Erythroblast (primary cell): ENCODE measurements around the gene OR9A2.

ENCODE experiments used
- DNase-seq, 2 experiments: peaks; one replicate each; lab custom pipeline; 2025; lab: John Stamatoyannopoulos, UW
- GATA1 ChIP-seq: IDR thresholded peaks from 2 replicates; pipeline ENCODE4 v1.6.1; 2011; ENCODE audit warnings: low read depth, mild to moderate bottlenecking, control low read depth, low read length, moderate library complexity
- POLR2A ChIP-seq: IDR thresholded peaks from 2 replicates; pipeline ENCODE4 v1.6.1; 2011; ENCODE audit warnings: mild to moderate bottlenecking, low read length

The OR9A2 gene

DNA sequence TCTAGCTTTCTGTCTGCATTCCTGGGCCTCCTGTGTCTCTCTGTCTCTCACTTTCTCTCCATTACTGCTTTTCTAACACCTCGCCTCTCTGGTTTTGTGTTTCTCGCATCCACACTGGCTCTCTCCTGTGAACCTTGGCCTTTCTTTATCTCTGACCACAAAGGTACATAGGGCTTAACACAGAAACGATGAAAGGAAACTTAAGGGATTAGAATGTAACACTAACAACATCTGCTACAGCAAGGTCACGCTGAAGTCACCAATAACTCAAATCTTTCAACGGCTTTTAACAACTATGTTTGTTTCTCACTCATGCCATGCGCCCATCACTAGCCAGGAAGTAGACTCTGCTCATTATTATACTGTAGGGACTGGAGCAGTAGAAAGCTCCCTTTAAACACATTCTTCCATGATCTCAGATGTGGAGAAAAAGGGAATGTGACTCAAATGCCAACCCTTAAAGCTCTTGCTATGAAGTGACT, 15.9 kb upstream of the OR9A2 start:
- TF ChIP-seq GATA1, result no peak
- no peak for TF ChIP-seq POLR2A
- DNase-seq, result no peak

DNA sequence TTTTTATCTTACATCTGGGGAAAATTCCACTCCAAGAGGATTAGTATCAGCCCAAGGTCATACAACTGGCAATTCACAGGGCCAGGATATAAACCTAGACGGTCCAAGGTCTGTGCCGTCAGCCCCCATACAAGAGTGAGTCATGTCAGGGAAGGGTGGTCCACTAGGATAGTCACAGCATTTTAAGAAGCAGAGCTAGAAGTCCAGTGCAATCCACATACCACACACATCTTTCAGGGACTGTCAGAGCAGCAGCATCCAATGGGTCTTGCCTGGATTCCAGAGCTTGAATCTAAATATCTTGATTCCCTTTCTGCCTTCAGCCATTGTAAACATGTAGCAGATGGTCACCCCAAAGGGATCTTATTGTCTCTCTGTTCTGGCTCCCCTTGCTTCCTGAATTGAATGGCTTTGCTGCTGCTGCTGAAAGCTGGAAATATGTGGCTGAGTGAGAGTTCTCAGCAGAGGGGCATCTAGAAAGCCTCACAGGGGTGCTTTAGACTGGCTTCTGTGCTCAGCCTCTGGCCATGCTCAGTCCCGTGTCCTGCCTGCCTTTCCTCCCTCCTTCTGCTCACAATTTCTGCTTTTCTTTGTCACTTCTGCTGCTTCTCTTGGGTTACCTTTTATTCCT, 15.3 kb upstream of the OR9A2 start:
- DNase-seq, result no peak
- TF ChIP-seq POLR2A (no peak), GATA1 (no peak)

DNA sequence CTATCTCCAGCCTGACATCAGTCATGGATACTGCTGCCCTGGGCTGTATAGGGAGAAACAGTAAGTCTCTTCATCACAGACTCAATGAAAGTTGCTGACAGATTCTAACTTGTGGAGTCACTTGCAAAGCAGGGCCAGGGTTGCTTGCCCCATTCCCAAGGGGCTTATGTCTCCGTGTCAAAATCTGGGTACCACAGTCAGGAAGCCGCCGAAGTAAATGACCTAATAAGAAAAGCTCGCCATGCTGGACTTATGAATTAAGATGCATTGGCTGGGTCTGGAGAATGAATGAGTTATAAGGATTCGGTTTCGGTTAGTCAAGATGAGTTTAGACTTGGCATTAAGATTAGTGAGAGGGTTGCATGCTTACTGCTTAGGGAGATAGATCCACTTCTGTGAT, 14.4 kb upstream of the OR9A2 start:
- DNase-seq, result no peak
- TF ChIP-seq POLR2A, result no peak
- no peak for TF ChIP-seq GATA1

DNA sequence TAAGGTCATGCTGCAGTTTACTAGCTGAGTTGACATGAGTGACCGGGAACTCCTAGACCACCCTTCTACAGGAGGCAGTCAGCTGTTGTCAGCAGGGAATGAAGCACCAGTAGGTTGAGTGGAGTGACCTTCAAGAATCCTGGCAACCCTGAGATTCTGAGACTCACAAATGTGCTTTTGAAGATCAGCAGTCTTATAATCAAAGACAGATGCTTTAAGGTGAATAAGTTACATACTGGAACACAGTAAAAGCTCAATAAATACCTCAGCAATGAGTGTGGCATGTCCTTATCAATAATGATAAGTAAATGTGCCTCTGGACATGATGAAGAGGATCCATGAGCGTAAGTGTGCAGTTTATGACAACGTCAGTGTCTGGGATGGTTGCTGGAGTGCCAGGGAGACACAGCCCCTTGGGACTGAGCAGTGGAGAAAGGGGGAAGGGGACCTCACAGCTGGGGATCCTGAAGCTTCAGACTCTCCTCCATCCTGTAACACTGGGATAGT, 13.3 kb upstream of the OR9A2 start:
- no peak for DNase-seq
- TF ChIP-seq POLR2A (no peak), GATA1 (no peak)

DNA sequence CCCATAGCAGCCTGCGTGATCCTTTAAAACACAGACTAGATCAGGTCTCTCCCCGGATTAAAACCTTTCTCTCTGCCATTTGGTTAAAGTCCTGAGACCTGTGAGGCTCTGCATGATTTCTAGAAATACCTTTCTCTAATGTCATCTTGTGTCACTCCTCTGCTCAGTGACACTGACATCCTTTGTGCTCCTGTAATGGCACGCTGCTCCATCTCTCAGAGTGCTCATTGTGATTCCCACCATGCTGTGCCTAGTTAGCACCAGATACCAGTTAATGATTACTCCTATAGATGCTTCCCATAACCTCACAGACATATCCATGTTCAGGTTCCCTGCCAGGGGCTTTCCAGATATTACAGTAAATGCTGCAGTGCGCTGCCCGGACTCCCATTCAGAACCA, 11.7 kb upstream of the OR9A2 start:
- TF ChIP-seq POLR2A (no peak), GATA1 (no peak)
- DNase-seq, result no peak

DNA sequence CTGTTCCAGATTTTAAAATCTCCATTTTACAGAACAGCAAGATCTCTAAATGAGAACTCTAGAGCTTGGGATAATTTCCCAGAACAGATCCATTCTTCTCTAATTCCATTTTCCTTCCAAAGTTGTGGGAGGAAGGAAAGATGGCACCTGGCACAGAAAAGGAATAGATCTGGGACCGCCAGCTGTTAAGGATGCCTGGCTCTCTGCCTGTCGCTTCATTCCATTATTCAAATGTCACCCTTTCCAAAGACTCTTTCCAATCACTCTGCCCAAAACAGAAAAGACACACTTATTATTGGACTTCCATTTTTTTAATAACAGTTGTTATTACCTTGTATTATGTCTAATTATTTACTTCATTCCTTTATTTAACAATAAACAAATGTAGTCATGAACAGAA, 751 bp upstream of the OR9A2 start:
- no peak for DNase-seq
- TF ChIP-seq POLR2A (no peak), GATA1 (no peak)

DNA sequence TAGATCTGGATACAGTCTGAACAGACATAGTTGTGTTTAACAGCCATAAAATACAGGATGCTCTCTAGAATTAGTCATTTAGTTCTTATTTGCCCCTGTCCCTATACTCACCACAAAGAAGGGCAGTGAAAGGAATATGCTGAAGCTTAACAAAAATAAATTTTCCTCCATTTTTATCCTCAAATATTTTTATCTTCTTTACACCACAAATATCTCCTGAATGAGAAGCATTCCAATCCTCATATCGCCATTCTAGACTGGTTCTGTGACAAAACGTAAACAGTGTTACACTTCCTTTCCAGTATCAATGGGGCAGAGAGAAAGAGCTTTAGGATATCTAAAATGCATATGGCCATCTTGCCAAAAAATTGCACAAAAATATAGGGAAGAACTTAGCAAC, 1.6 kb downstream of the OR9A2 start:
- no peak for DNase-seq
- TF ChIP-seq GATA1, result no peak
- no peak for TF ChIP-seq POLR2A

DNA sequence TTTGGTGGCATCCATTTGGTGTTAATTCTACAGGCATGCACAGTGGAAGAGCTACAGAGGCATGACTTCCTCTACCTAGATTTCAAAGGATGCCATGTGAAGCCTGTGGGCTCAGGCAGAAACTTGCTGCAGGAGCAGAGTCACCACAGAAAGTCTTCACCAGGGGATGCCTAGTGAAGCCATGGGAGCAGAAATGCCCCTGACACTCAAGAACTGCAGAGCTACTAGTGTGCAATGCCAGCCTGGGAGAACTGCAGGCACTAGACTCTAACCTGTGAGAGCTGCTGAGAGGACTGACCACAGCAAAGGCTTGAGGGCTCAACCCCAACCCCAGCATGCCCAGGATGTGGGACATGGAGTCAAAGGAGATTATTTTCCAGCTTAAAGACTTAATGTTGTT, 3.9 kb downstream of the OR9A2 start:
- DNase-seq, result no peak
- TF ChIP-seq GATA1 (no peak), POLR2A (no peak)

DNA sequence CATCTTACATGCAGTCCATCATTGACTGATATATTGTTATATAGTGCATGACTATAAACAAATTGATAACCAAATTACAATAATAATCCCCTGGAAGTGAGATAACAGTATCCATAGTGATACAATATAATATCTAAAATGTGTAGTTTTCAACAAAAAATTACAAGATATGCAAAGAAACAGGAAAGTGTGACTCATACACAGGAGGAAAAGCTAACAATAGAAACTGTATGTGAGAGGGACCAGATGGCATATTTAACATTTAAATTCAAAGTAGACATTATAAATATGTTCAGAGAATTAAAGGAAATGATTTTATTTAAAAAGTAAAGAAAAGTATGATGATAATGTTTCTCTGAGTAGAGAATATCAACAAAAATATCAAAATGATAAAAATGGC, 8.0 kb downstream of the OR9A2 start:
- DNase-seq, result no peak
- TF ChIP-seq GATA1 (no peak), POLR2A (no peak)

DNA sequence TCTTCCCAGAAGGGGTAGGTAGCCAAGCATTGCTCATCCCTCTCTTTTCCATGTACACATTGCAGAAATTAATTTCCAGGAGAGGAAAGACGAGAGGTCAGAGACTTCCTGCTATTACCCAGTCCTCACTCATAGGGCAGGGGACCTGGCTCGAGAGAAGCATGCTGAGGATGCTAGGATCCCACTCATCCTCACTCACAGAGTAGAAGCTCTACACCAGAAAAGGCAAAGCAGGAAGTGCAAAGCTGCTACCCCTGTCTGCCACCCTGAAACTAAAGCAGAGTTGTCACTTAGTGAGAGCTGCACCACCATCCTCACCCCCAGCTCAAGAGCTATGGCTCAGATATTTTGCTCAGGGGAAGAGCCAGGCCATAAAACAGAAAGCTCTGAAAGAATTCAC, 9.9 kb downstream of the OR9A2 start:
- TF ChIP-seq POLR2A, result no peak
- TF ChIP-seq GATA1, result no peak
- no peak for DNase-seq

DNA sequence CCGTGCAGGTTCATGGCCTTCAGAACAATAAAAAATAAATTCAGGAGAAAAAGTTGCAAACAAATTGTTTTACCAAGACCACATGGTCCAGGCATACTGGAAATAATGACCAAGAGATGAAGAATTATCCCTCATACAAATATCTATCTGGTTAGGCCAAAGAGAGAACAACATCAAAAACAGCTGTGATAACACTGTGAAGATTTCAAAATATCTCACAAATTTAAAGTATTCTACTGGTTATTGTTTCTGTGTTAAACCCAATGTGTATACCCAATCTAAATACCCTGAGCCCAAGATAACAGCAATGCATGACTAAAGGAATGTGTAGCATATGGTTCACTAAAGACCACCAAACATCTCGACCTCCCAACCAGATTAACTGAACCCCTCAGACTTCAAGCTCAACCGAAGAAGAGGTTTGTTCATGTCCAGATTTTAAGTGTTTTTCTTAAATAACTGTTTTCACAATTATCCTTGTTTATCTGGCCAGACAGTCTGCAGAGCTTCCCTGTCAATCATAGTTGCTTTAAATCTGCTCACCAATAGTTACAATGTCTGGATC, 10.9 kb downstream of the OR9A2 start:
- no peak for DNase-seq

DNA sequence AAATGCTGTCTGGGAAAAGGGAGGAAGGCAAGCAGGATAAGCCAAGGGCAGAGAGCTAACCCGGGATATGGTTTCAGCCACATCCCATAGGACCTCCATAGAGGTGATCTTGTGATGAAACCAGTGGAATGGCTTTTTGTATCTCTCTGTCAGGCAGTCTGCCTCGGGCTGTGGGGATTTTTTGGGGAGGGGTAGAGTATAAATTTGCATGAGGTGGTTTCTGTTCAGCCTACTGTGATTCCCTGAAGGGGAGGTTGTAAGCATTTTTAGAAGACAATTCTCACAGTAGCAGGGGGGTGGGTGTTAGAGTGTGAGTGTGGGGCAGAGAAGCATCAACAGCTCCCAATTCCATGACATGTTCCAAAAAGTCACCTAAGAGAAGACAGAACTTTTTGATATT, 11.8 kb downstream of the OR9A2 start:
- TF ChIP-seq POLR2A (no peak), GATA1 (no peak)
- DNase-seq, result no peak

More for the DNA sequence above, 10.9 kb downstream of the OR9A2 start:
- TF ChIP-seq GATA1, result no peak
- TF ChIP-seq POLR2A, result no peak

DNA sequence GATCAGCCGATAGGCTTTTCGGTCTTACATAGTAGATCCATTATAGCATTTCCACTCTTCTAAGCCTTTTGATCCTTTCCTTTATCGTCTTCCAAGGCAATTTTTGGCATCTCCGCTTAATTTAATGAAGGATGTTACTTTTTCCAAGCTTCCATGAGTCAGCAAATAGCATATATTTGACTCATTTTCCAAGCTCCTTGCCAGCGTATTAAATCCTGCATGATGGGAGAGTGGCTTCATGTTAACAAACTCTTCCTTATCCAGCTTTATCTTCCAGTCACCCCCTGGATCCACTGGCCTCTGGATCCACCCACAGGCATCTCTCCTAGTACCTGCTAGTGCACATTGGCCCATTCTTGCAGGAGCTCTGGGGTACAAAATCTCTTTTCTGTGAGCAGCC, 13.0 kb downstream of the OR9A2 start:
- TF ChIP-seq POLR2A (no peak), GATA1 (no peak)
- DNase-seq, result no peak

DNA sequence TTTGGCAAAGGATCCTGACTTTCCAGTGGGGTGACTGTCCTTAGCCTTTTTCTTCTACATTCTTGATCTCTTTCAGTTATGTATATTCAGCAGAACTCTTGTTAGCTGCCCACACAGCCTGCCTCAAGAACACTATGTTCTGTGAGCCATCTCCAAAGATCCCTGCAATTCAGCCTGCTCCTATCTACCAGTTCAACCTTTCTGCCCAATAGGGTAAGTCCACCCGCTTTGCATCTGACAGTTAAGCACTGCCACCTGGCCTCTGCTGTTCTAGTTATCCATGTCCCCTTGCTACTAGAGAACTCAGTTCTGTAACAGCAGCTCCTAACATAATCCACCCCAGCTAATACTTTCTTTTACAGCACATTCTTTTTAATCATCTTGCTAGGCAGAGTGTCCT, 13.5 kb downstream of the OR9A2 start:
- no peak for DNase-seq
- TF ChIP-seq GATA1 (no peak), POLR2A (no peak)

DNA sequence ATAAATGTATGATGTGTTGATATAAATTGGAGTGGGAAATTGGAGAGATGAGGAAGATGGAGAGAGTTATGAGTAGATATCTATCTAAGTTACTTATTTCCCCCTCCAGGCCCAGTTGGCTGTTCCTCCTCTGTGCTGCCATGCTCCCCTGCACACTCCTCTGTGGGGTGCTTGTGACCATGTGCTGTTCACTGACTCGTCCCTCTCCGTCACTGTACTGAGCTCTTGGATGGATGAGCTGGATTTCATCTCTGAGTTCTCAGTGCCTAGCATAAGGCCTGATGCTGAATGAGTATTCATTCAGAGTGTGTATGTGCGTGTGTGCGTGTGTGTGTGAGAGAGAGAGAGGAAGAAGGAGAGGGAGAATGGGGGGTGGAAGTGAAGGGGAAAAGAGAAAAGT, 14.5 kb downstream of the OR9A2 start:
- no peak for DNase-seq
- TF ChIP-seq POLR2A, result no peak
- TF ChIP-seq GATA1, result no peak
